HAP-1 (cell line): ENCODE data around the gene KREMEN1.
A peak's percentile ranks its signal among the peaks of the same experiment; 100 is the strongest.

Source experiments
- DNase-seq, 2 experiments: peaks; one replicate each; pipeline ENCODE4 v3.0.0-alpha.2; 2016 to 2020; ENCODE audit warnings: low spot score in 2 of 2
- H3K27me3 ChIP-seq: fragments of 250-450 bp; sonication (Bioruptor Pico); 2 replicates; pipeline ENCODE4 v1.5.1; 2020; ENCODE audit warnings: low read depth, mild to moderate bottlenecking, moderate library complexity
- H3K36me3 ChIP-seq: fragments of 250-450 bp; sonication (Bioruptor Pico); replicated peaks from 2 replicates; pipeline ENCODE4 v1.5.1; 2020; ENCODE audit warnings: mild to moderate bottlenecking
- H3K4me1 ChIP-seq: fragments of 250-450 bp; sonication (Bioruptor Pico); 2 replicates; pipeline ENCODE4 v1.5.1; 2020; ENCODE audit warnings: mild to moderate bottlenecking
- H3K4me3 ChIP-seq: fragments of 250-450 bp; sonication (Bioruptor Pico); 2 replicates; pipeline ENCODE4 v1.5.1; 2020; ENCODE audit warnings: mild to moderate bottlenecking, moderate library complexity
- H3K9me3 ChIP-seq: fragments of 250-450 bp; sonication (Bioruptor Pico); 2 replicates; pipeline ENCODE4 v1.5.1; 2020; ENCODE audit warnings: mild to moderate bottlenecking, moderate library complexity
- in situ Hi-C: fragments of 300-500 bp; cut with MboI; formaldehyde crosslinking; loops from 3 replicates; pipeline ENCODE4 v1.14.3; 2020; ENCODE audit warnings: low sequenced_read_pairs, inconsistent platforms, mixed read lengths

The KREMEN1 gene

DNA sequence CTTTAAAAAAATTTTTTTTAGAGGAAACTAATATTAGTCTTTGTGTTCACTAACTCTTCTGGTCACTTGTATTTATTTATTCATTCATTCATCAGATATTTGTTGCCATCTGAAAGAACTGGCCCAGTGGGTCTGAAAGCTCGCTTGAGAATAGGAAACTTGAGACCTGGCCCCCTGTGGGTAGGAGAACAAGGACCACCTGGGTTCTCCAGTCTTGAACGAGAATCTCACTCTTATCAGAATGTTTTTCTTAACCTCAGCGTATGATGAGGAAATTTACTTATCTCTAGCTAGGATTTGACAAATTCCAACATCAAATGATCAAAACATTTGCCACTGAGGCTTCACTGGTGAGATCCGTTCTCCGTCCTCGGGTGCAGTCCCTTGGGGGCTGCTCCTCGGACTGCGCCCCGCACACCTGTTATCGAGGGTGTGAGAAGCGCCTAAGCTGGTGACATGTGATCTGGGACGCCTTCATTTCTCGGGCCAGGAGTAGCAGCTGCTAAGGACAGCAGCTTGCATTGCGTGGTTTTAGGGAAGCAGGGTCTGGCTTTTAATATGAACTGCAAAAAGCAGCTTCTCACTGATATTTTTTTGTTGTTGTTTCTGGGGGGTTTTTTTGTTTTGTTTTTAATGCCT, 17.5 kb upstream of the KREMEN1 start:
- no peaks in the 10 kb centered on the region for H3K9me3 ChIP-seq
- in situ Hi-C loops = no loop called here
- DNase-seq = no peak

DNA sequence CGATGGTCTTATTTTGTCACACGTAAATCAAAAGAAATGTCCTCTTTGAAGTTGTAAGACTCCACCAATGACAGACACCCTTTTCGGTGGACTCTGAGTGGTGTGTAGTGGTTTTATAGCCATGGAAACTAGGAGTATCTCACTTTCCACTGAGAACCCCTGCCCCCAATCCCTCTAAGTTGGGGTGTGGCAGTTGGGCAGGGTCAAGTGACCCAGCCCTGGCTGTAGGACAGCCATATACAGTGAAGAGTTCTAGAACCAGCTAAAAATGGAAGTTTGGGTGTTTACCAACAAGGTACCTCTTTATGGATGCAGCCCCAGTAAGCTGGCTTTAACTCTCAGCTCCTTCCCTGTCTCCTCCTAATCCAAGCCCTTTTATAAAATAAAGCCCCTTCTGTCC, 16.4 kb upstream of the KREMEN1 start:
- H3K4me1 ChIP-seq = no peaks in the 10 kb centered on the region
- no peak overlapping the region for H3K4me3 ChIP-seq
- H3K9me3 ChIP-seq = no peaks in the 10 kb centered on the region
- DNase-seq = no peak
- in situ Hi-C loops = no loop called here
- H3K27me3 ChIP-seq = no peaks in the 10 kb centered on the region
- H3K36me3 ChIP-seq = no peaks in the 10 kb centered on the region; the same call in 1 of the 2 replicates

More for the DNA sequence above, 17.5 kb upstream of the KREMEN1 start:
- Histone ChIP-seq H3K27me3 (no peaks in the 10 kb centered on the region), H3K4me1 (no peaks in the 10 kb centered on the region), H3K36me3 (peaks cover 8% of the 10 kb centered on the region), H3K4me3 (no peak overlapping the region)

DNA sequence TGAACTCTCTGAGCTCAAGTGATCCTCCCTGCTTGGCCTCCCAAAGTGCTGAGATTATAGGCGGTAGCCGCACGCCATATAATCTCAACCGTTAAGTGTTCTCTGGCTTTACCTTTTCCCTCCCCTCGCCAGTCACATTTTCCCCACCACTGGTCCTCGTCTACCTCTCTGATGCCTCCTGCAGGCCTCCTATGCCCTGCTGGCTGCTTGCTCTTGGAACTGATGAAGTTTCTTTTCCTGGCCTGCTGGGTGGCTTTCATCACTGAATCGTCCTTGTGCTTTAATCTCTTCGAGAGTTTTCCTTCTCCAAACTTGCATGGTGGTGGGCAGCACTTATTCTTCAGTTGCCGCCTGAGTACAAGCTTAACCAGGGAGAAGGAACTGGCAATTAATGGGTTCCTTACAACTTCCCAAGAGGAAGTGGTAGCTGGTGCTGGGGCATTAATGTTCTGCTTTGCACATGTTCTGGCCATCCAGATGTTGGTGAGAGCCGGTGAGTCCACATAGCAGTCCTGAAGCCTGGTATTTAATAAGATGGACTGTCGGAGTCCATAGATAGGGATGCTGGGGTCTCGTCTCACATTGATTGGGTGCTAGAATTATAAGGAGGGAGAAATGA, 12.5 kb upstream of the KREMEN1 start:
- Histone ChIP-seq H3K4me3 (no peak overlapping the region), H3K4me1 (no peaks in the 10 kb centered on the region), H3K36me3 (no peaks in the 10 kb centered on the region), H3K27me3 (no peaks in the 10 kb centered on the region), H3K9me3 (no peaks in the 10 kb centered on the region)
- DNase-seq = no peak
- in situ Hi-C loops = no loop called here

DNA sequence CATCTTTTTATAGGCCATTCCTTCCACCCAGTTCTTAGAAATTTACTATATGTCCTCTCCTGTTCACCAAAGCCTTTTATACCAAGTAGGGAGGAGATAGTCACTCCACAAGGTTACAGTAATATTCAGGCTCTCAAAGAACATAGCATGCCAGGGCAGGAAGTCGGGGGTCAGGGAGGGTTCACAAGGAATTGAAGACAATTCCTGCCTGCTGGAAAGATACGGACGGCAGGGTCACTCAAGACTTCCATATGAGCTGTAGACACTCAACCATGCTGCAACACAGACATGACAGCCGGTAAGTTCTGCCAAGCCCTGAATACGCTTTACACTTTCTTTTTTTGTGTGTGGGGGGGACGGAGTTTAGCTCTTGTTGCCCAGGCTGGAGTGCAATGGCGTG, 11.9 kb upstream of the KREMEN1 start:
- Histone ChIP-seq H3K4me3 (no peak overlapping the region), H3K9me3 (no peaks in the 10 kb centered on the region), H3K4me1 (no peaks in the 10 kb centered on the region), H3K27me3 (no peaks in the 10 kb centered on the region), H3K36me3 (no peaks in the 10 kb centered on the region)
- DNase-seq = no peak
- in situ Hi-C loops = no loop called here

DNA sequence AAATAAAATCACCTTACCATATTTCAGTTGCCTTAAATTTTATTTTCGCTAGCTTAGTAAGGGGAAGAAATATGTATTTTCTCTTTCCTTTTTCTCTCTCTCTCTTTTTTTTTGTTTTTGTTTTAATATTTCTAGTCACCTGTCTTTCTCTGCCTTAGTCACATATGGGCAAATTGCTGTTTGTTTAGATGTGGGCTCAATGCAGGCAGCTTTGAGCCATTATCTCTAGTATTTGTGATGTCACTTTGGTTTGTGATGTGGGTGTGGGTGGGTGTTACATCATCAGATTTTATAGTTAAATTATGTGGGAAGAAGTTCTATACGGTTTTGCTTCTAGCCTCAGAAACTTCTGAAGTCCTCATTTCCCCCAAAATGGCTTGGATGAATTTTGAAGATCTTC, 11.1 kb upstream of the KREMEN1 start, which contains the start of gene C22orf31:
Gene C22orf31, minus strand, starts transcription at position 59 of the 400 bp plus-strand sequence. Its CDS starts 39 bp downstream, at position 20.
- DNase-seq = no peak
- no peaks in the 10 kb centered on the region for H3K9me3 ChIP-seq
- no peaks in the 10 kb centered on the region for H3K27me3 ChIP-seq
- no peak within 1 kb of the TSS for H3K4me3 ChIP-seq
- no peaks in the 10 kb centered on the region for H3K4me1 ChIP-seq
- in situ Hi-C loops = no loop called here
- no peaks in the 10 kb centered on the region for H3K36me3 ChIP-seq

DNA sequence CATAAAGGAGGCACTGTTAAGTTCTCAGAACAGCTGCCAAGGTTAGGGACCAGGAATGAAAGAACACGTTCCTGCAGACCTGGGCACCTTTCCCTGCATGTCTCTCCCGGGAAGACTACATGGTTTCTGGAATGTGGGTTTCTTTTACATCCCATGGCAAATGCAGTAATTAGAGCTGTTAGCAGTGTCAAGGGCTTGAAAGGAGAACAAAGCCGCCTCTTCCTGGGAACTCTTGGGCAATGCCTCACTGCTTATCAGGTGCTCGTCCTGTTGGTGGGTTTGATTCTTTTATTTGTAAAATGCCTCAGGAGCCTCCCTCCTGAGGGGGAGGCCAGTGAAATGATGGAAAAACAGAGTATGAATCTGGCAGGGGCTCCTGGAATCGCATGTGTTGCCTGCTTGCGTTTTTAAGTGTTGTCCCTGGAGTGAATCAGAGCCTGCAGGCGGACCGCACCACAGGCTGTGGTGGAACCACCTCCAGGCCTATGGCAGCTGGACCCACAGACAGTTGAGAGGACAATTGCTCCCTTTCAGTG, 10.5 kb upstream of the KREMEN1 start:
- Histone ChIP-seq H3K27me3 (no peaks in the 10 kb centered on the region), H3K9me3 (no peaks in the 10 kb centered on the region), H3K4me1 (no peaks in the 10 kb centered on the region), H3K36me3 (no peaks in the 10 kb centered on the region), H3K4me3 (no peak overlapping the region)
- in situ Hi-C loops = no loop called here
- DNase-seq = no peak

DNA sequence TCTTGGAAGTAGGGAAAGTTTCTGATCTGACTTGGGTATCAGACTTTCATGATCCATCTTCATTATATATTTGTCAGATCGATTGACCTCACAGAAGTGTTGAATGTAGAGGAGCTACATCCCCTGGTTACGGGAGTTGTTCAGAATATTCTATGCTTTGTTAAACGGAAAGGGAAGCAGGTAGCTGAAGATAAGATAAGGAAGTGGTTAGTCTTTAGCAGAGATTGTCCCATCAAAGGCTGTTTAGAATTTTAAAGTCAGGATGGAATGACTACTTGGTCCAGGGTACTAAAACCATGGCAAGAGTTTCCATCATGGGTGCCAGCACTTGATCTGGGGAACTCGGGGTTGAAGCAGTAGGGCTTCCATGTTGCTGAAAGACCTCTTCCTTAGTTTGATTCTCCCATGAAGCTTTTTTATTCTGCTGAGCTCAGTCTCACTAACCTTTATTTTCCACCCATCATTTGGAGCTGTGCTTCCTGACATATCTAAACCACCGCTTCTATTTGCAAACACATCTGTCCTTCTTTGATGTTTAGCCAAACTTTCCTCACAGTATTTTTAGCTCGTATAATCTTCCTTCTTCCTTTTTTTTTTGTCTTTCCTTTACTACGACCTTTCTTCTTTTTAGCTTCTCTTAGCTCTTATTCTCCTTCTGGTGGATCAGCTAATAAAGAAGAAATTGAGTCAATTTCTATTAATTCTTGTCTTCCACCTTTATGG, 7.2 kb upstream of the KREMEN1 start:
- Histone ChIP-seq H3K27me3 (no peaks in the 10 kb centered on the region), H3K9me3 (no peaks in the 10 kb centered on the region), H3K4me1 (no peaks in the 10 kb centered on the region), H3K4me3 (no peak overlapping the region), H3K36me3 (no peaks in the 10 kb centered on the region)
- no peak for DNase-seq
- in situ Hi-C loops = no loop called here

DNA sequence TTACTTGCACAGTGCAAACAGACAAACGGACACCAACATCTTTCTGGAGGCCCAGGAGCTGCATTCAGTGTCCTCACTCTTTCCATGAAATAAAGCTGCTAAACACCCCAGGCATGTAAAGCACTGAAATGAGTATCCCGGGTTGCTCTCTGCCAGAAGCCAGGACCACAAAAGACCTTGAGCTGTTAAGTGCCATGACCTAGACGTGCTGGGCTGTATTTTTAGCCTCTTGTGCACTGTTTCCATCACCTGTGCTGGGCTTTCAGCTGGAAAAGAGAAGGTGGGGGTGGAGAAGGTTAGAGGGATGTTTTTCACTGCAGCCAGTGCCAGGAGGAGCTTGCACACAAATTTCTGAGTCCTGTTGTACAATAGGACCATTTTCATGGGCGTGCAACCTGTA, 3.4 kb upstream of the KREMEN1 start:
- no peaks in the 10 kb centered on the region for H3K36me3 ChIP-seq
- in situ Hi-C loops = no loop called here
- H3K27me3 ChIP-seq = no peaks in the 10 kb centered on the region
- no peak overlapping the region for H3K4me3 ChIP-seq
- no peaks in the 10 kb centered on the region for H3K9me3 ChIP-seq
- no peak for DNase-seq
- peaks cover 9% of the 10 kb centered on the region for H3K4me1 ChIP-seq

DNA sequence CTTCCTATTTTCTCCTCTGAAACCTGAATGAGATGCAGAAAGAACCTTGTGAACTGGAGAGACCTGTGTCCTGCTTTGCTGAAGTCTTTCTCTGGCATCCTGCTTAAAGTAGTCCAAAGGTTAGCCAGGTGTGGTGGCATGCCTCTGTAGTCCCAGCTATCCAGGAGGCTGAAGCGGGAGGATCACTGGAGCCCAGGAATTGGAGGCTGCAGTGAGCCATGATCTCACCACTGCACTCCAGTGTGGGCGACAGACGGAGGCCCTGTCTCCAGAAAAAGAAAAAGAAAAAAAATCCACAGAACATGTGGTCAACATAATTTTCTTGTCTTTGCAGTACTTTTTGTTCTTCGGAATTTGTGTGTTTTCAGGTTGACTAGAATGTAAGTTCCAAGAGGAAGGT, 2.3 kb upstream of the KREMEN1 start:
- H3K36me3 ChIP-seq = no peaks in the 10 kb centered on the region
- peaks cover 9% of the 10 kb centered on the region for H3K4me1 ChIP-seq
- in situ Hi-C loops = no loop called here
- H3K4me3 ChIP-seq = no peak overlapping the region
- H3K9me3 ChIP-seq = no peaks in the 10 kb centered on the region
- no peak for DNase-seq
- H3K27me3 ChIP-seq = no peaks in the 10 kb centered on the region

DNA sequence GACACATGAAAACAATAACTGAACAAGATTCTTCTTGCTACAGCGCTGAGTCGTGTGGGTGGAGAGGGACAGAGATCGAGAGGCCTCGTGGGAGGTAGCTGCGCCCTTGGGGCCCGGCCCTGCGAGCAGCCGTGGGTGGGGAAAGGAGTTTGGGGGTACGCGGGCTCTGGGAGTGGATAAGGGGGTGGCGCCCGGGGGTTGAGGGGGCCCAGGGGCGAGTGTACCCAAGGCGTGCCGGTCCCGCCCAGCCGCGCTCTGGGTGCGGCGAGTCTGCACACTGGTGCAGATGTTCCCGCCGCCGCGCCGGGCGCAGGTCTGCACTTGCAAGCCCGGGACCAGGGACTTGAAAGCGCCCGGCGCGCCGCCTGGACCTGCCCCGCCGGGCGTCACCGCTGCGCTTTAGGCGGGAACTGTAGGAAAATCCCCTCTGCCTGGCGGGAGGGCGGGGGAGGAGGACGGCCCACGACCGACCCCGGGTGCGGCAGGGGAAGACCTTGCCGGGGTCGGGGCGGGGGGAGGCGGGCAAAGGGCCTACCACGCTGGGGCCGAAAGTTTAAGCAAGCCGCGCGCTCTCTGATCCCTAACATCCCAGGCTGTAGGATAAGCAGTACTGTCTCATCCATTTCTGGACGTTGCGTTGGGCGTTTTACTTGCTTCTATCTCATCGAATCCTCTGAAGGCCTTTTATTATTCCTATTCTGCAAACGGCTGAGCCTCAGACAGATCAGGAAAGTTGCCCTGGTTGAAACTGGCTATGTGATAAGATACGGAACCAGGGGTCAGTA, 1.4 kb upstream of the KREMEN1 start:
- in situ Hi-C loops = no loop called here
- peak in 1 of 2 experiments; percentile 47 for DNase-seq
- Histone ChIP-seq H3K36me3 (no peaks in the 10 kb centered on the region), H3K4me1 (peaks cover 9% of the 10 kb centered on the region), H3K27me3 (no peaks in the 10 kb centered on the region), H3K9me3 (no peaks in the 10 kb centered on the region), H3K4me3 (no peak overlapping the region)

DNA sequence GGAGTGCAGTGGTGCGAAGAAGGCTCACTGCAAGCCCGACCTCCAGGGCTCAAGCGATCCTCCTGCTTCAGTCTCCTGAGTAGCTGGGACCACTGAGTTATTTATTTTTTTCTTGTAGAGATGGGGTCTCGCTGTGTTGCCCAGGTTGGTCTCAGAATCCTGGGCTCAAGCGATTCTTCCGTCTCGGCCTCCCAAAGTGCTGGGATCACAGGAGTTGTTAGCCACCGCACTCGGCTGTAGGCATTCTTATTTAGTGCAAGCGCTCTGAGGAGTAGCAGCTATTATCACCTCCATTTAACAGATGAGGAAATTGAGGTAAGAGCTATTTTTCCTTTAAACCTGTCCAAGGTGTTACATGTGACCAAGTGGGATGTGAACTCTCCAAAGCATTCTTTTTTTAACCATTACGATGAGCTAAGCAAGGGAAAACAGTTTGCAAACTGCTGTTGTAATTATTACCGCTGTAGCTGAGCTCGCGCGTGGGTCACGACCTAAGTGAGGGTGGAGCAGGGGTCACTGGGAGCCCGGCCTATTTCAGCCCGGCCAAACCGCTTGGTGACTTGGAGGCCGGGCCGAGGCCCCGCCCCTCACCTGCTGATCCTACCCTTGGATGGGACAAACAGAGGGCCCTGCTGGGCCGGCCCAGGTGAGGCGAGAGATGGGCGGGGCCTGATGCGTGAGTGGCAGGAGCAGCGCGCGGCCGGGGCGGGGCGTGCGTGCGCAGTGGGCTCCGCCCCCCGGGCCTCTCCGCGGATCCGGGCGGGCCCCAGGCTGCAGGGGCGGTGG, 449 bp upstream of the KREMEN1 start:
- H3K27me3 ChIP-seq = no peaks in the 10 kb centered on the region
- peak; percentile 68 to 90 for DNase-seq
- peaks cover 9% of the 10 kb centered on the region for H3K4me1 ChIP-seq
- H3K9me3 ChIP-seq = no peaks in the 10 kb centered on the region
- in situ Hi-C loops = no loop called here
- H3K4me3 ChIP-seq = peak overlapping the region; percentile 27
- H3K36me3 ChIP-seq = no peaks in the 10 kb centered on the region

DNA sequence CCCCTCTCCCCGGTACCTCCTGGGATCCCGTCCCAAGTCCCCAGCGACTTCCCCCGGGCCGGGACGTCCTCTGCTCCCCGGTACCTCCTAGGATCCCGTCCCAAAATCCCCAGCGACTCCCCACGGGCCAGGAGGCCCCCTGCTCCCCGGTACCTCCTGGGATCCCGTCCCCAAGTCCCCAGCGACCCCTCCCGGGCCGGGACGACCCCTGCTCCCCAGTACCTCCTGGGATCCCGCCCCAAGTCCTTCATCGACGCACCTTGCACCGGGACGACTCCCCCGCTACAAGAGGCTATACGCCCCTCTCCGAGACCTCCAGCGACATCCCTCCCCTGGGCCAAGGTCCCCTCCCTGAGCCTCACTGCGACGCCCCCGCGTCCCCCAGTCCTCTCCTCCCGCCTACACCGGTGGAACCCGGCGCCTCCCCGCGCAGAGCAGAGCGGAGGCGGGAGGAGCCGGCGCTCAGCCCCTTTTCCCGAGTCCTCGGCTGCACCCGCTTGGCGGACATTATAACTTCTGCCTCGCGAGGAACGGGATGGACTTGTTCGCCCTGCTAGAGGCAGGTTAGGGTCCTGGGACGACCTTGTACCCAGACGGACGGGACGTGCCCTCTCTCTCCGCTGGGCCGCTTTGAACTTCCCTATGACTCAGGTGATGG, 912 bp downstream of the KREMEN1 start:
- H3K27me3 ChIP-seq = no peaks in the 10 kb centered on the region
- H3K4me3 ChIP-seq = peak overlapping the region; percentile 71
- DNase-seq = peak; percentile 56 to 76
- H3K9me3 ChIP-seq = no peaks in the 10 kb centered on the region
- in situ Hi-C loops = no loop called here
- H3K4me1 ChIP-seq = peaks cover 13% of the 10 kb centered on the region
- no peaks in the 10 kb centered on the region for H3K36me3 ChIP-seq
